ENCODE data around the gene LPCAT2.

GRCh38 chr16:55494994-55495421 lies 13.9 kb upstream of the LPCAT2 start:
- TF ChIP-seq TSHZ2 (CRISPR knock-in tag; IDR thresholded peaks at IDR 0.05) (no peak), POU6F1 (CRISPR knock-in tag; IDR thresholded peaks at IDR 0.05; ENCODE audit: borderline replicate concordance, low read depth) (no peak), PPARA (CRISPR knock-in tag; IDR thresholded peaks at IDR 0.05; ENCODE audit: borderline replicate concordance) (no peak), ZC3H10 (CRISPR knock-in tag; IDR thresholded peaks at IDR 0.05) (no peak), ZFP30 (CRISPR knock-in tag; IDR thresholded peaks at IDR 0.05) (no peak), PATZ1 (CRISPR knock-in tag; IDR thresholded peaks at IDR 0.05; ENCODE audit: borderline replicate concordance) (no peak)
